ENCODE data around the gene ITGA2B.
A peak's percentile ranks its signal among the peaks of the same experiment; 100 is the strongest.
"Not testable (repeated sequence)": the region's sequence is repeated elsewhere in the genome, so short reads cannot be mapped to it uniquely, and the experiment has no call there.

ITGA2B gene

GRCh38 chr17:44347206-44348055 is 42.0 kb downstream of the ITGA2B start:
- H3K36me3 ChIP-seq (ENCODE audit: control insufficient read depth, low read depth, low read length); H3K27me3 ChIP-seq (ENCODE audit: control insufficient read depth, insufficient read depth, low read length); H3K9ac ChIP-seq (ENCODE audit: low read length); H3K9me3 ChIP-seq (ENCODE audit: control insufficient read depth, low read depth, low read length); H3K4me1 ChIP-seq (ENCODE audit: control insufficient read depth, low read depth, low read length); H3K4me3 ChIP-seq (ENCODE audit: low read length); H3K27ac ChIP-seq (ENCODE audit: low read length): not testable (repeated sequence)

GRCh38 chr17:44346064-44346844 is 43.2 kb downstream of the ITGA2B start:
- Histone ChIP-seq H3K4me1 (ENCODE audit: control insufficient read depth, low read depth, low read length) (no peaks in the 10 kb centered on the region), H3K4me3 (ENCODE audit: low read length) (peak overlapping the region; percentile 84), H3K9ac (ENCODE audit: low read length) (no peak overlapping the region), H3K36me3 (ENCODE audit: control insufficient read depth, low read depth, low read length) (no peaks in the 10 kb centered on the region), H3K27me3 (ENCODE audit: control insufficient read depth, insufficient read depth, low read length) (peaks cover 4% of the 10 kb centered on the region), H3K9me3 (ENCODE audit: control insufficient read depth, low read depth, low read length) (no peaks in the 10 kb centered on the region), H3K27ac (ENCODE audit: low read length) (no peak overlapping the region)

GRCh38 chr17:44345454-44346026 is 43.9 kb downstream of the ITGA2B start:
- Histone ChIP-seq H3K36me3 (ENCODE audit: control insufficient read depth, low read depth, low read length) (no peaks in the 10 kb centered on the region), H3K9ac (ENCODE audit: low read length) (peak overlapping the region; percentile 68), H3K27ac (ENCODE audit: low read length) (no peak overlapping the region), H3K4me1 (ENCODE audit: control insufficient read depth, low read depth, low read length) (no peaks in the 10 kb centered on the region), H3K4me3 (ENCODE audit: low read length) (peak overlapping the region; percentile 84), H3K27me3 (ENCODE audit: control insufficient read depth, insufficient read depth, low read length) (peaks cover 4% of the 10 kb centered on the region), H3K9me3 (ENCODE audit: control insufficient read depth, low read depth, low read length) (no peaks in the 10 kb centered on the region)

GRCh38 chr17:44344939-44345453 is 44.5 kb downstream of the ITGA2B start, which contains the start of gene GRN:
Gene GRN, plus strand, starts transcription at chr17:44345302. Its CDS starts 3,863 bp downstream, at chr17:44349165.
- no peak within 1 kb of the TSS for H3K27ac ChIP-seq (ENCODE audit: low read length)
- H3K27me3 ChIP-seq (ENCODE audit: control insufficient read depth, insufficient read depth, low read length) = peaks cover 4% of the 10 kb centered on the region

GRCh38 chr17:44343510-44344209 is 45.8 kb downstream of the ITGA2B start:
- Histone ChIP-seq H3K36me3 (ENCODE audit: control insufficient read depth, low read depth, low read length) (no peaks in the 10 kb centered on the region), H3K4me1 (ENCODE audit: control insufficient read depth, low read depth, low read length) (no peaks in the 10 kb centered on the region), H3K9ac (ENCODE audit: low read length) (no peak overlapping the region), H3K4me3 (ENCODE audit: low read length) (no peak overlapping the region), H3K27me3 (ENCODE audit: control insufficient read depth, insufficient read depth, low read length) (peaks cover 4% of the 10 kb centered on the region), H3K9me3 (ENCODE audit: control insufficient read depth, low read depth, low read length) (no peaks in the 10 kb centered on the region), H3K27ac (ENCODE audit: low read length) (no peak overlapping the region)

More at GRCh38 chr17:44344939-44345453, 44.5 kb downstream of the ITGA2B start, which contains the start of gene GRN:
- H3K4me1 ChIP-seq (ENCODE audit: control insufficient read depth, low read depth, low read length) = no peaks in the 10 kb centered on the region
- no peaks in the 10 kb centered on the region for H3K36me3 ChIP-seq (ENCODE audit: control insufficient read depth, low read depth, low read length)
- H3K9ac ChIP-seq (ENCODE audit: low read length) = peak within 1 kb of the TSS; percentile 68
- H3K4me3 ChIP-seq (ENCODE audit: low read length) = peak within 1 kb of the TSS; percentile 84
- no peaks in the 10 kb centered on the region for H3K9me3 ChIP-seq (ENCODE audit: control insufficient read depth, low read depth, low read length)

GRCh38 chr17:44340553-44340952 is 48.9 kb downstream of the ITGA2B start:
- H3K4me3 ChIP-seq (ENCODE audit: low read length); H3K27ac ChIP-seq (ENCODE audit: low read length); H3K27me3 ChIP-seq (ENCODE audit: control insufficient read depth, insufficient read depth, low read length); H3K9ac ChIP-seq (ENCODE audit: low read length); H3K4me1 ChIP-seq (ENCODE audit: control insufficient read depth, low read depth, low read length); H3K9me3 ChIP-seq (ENCODE audit: control insufficient read depth, low read depth, low read length); H3K36me3 ChIP-seq (ENCODE audit: control insufficient read depth, low read depth, low read length): not testable (repeated sequence)

GRCh38 chr17:44338702-44339101 is 50.7 kb downstream of the ITGA2B start:
- H3K9ac ChIP-seq (ENCODE audit: low read length) = no peak overlapping the region
- H3K4me1 ChIP-seq (ENCODE audit: control insufficient read depth, low read depth, low read length) = no peaks in the 10 kb centered on the region
- H3K27ac ChIP-seq (ENCODE audit: low read length) = no peak overlapping the region
- H3K4me3 ChIP-seq (ENCODE audit: low read length) = no peak overlapping the region
- H3K36me3 ChIP-seq (ENCODE audit: control insufficient read depth, low read depth, low read length) = no peaks in the 10 kb centered on the region
- no peaks in the 10 kb centered on the region for H3K9me3 ChIP-seq (ENCODE audit: control insufficient read depth, low read depth, low read length)
- H3K27me3 ChIP-seq (ENCODE audit: control insufficient read depth, insufficient read depth, low read length) = no peaks in the 10 kb centered on the region

GRCh38 chr17:44335968-44336367 is 53.5 kb downstream of the ITGA2B start:
- Histone ChIP-seq H3K4me1 (ENCODE audit: control insufficient read depth, low read depth, low read length) (no peaks in the 10 kb centered on the region), H3K27ac (ENCODE audit: low read length) (no peak overlapping the region), H3K36me3 (ENCODE audit: control insufficient read depth, low read depth, low read length) (no peaks in the 10 kb centered on the region), H3K4me3 (ENCODE audit: low read length) (no peak overlapping the region), H3K27me3 (ENCODE audit: control insufficient read depth, insufficient read depth, low read length) (no peaks in the 10 kb centered on the region), H3K9me3 (ENCODE audit: control insufficient read depth, low read depth, low read length) (no peaks in the 10 kb centered on the region), H3K9ac (ENCODE audit: low read length) (no peak overlapping the region)

GRCh38 chr17:44335564-44335963 is 53.9 kb downstream of the ITGA2B start:
- H3K27ac ChIP-seq (ENCODE audit: low read length) = no peak overlapping the region
- H3K4me3 ChIP-seq (ENCODE audit: low read length) = no peak overlapping the region
- no peaks in the 10 kb centered on the region for H3K27me3 ChIP-seq (ENCODE audit: control insufficient read depth, insufficient read depth, low read length)
- H3K9me3 ChIP-seq (ENCODE audit: control insufficient read depth, low read depth, low read length) = no peaks in the 10 kb centered on the region
- H3K36me3 ChIP-seq (ENCODE audit: control insufficient read depth, low read depth, low read length) = no peaks in the 10 kb centered on the region
- H3K9ac ChIP-seq (ENCODE audit: low read length) = no peak overlapping the region
- H3K4me1 ChIP-seq (ENCODE audit: control insufficient read depth, low read depth, low read length) = no peaks in the 10 kb centered on the region

- Histone ChIP-seq H3K27ac (ENCODE audit: low read length) (no peak overlapping the region), H3K9ac (ENCODE audit: low read length) (no peak overlapping the region), H3K27me3 (ENCODE audit: control insufficient read depth, insufficient read depth, low read length) (no peaks in the 10 kb centered on the region), H3K4me3 (ENCODE audit: low read length) (no peak overlapping the region), H3K4me1 (ENCODE audit: control insufficient read depth, low read depth, low read length) (no peaks in the 10 kb centered on the region), H3K9me3 (ENCODE audit: control insufficient read depth, low read depth, low read length) (no peaks in the 10 kb centered on the region), H3K36me3 (ENCODE audit: control insufficient read depth, low read depth, low read length) (no peaks in the 10 kb centered on the region)
Observed at GRCh38 chr17:44334727-44335126, 54.7 kb downstream of the ITGA2B start.

GRCh38 chr17:44334315-44334714 is 55.1 kb downstream of the ITGA2B start:
- Histone ChIP-seq H3K27me3 (ENCODE audit: control insufficient read depth, insufficient read depth, low read length) (no peaks in the 10 kb centered on the region), H3K27ac (ENCODE audit: low read length) (no peak overlapping the region), H3K9ac (ENCODE audit: low read length) (no peak overlapping the region), H3K4me3 (ENCODE audit: low read length) (no peak overlapping the region), H3K9me3 (ENCODE audit: control insufficient read depth, low read depth, low read length) (no peaks in the 10 kb centered on the region), H3K36me3 (ENCODE audit: control insufficient read depth, low read depth, low read length) (no peaks in the 10 kb centered on the region), H3K4me1 (ENCODE audit: control insufficient read depth, low read depth, low read length) (no peaks in the 10 kb centered on the region)

Data from iPS-18a (cell line).